HG03558 (cell line): Measurements from ENCODE around the gene DERA.
"Not testable (repeated sequence)": the region's sequence is repeated elsewhere in the genome, so short reads cannot be mapped to it uniquely, and the experiment has no call there.

Experiments used
- ATAC-seq: cut with Tn5 transposase; IDR thresholded peaks from one replicate; pipeline ENCODE4 v1.9.1; 2021; ENCODE audit warnings: moderate number of reproducible peaks; ENCODE audit not compliant: unreplicated experiment; ENCODE audit errors: extremely low read depth

Gene DERA

GRCh38 chr12:15997910-15998309, 86.8 kb downstream of the DERA start:
- ATAC-seq: no peak

GRCh38 chr12:16002880-16003279, 91.7 kb downstream of the DERA start:
- ATAC-seq: no peak

GRCh38 chr12:16003460-16003859, 92.3 kb downstream of the DERA start:
- ATAC-seq: no peak

GRCh38 chr12:16006752-16007151, 95.6 kb downstream of the DERA start:
- ATAC-seq: no peak

GRCh38 chr12:16008421-16008824, 97.3 kb downstream of the DERA start:
- ATAC-seq: no peak

- no peak for ATAC-seq
These were observed 101.0 kb downstream of the DERA start for GRCh38 chr12:16012117-16012516.

- ATAC-seq: not testable (repeated sequence)
These were observed 102.6 kb downstream of the DERA start for GRCh38 chr12:16013722-16014121.

- ATAC-seq: not testable (repeated sequence)
These were observed 103.3 kb downstream of the DERA start for GRCh38 chr12:16014394-16014793.

- no peak for ATAC-seq
These were observed 105.6 kb downstream of the DERA start for GRCh38 chr12:16016748-16017147.

GRCh38 chr12:16018306-16018705, 107.2 kb downstream of the DERA start:
- no peak for ATAC-seq

GRCh38 chr12:16019136-16019535, 108.0 kb downstream of the DERA start:
- no peak for ATAC-seq

- no peak for ATAC-seq
These were observed 108.9 kb downstream of the DERA start for GRCh38 chr12:16020031-16020430.

GRCh38 chr12:16021026-16021425, 109.9 kb downstream of the DERA start:
- no peak for ATAC-seq

- ATAC-seq: no peak
These were observed 110.5 kb downstream of the DERA start for GRCh38 chr12:16021676-16022075.

- no peak for ATAC-seq
These were observed 115.9 kb downstream of the DERA start for GRCh38 chr12:16027002-16027401.

- ATAC-seq: no peak
These were observed 119.6 kb downstream of the DERA start for GRCh38 chr12:16030744-16031143.

GRCh38 chr12:16034136-16034817, 123.1 kb downstream of the DERA start:
- no peak for ATAC-seq

GRCh38 chr12:16036073-16036472, 124.9 kb downstream of the DERA start:
- no peak for ATAC-seq

- ATAC-seq: no peak
These were observed 126.4 kb downstream of the DERA start for GRCh38 chr12:16037533-16037932.

GRCh38 chr12:16043480-16043879, 132.3 kb downstream of the DERA start:
- no peak for ATAC-seq

GRCh38 chr12:16046266-16046665, 135.1 kb downstream of the DERA start:
- ATAC-seq: no peak

- ATAC-seq: no peak
These were observed 137.4 kb downstream of the DERA start for GRCh38 chr12:16048511-16048910.

- no peak for ATAC-seq
These were observed 145.8 kb downstream of the DERA start for GRCh38 chr12:16056910-16057309.
